Endothelial cell (in vitro differentiated cells): ENCODE measurements around the gene KCNQ1. TPM values are rescaled to one million over a fixed set of nuclear protein-coding genes. Genes with fewer than 3 reads are reported as not detected.

Source experiments
- DNase-seq: peaks from one replicate; pipeline ENCODE4 v3.0.0; 2021; ENCODE audit warnings: low spot score
- H3K27ac Mint-ChIP-seq: one replicate; pipeline ENCODE4 v1.8.0; 2021; ENCODE audit warnings: mixed read lengths, inconsistent platforms; ENCODE audit not compliant: unreplicated experiment
- H3K27me3 Mint-ChIP-seq: one replicate; pipeline ENCODE4 v1.8.0; 2021; ENCODE audit warnings: mild to moderate bottlenecking, moderate library complexity, mixed read lengths, inconsistent platforms; ENCODE audit not compliant: unreplicated experiment
- H3K36me3 Mint-ChIP-seq: one replicate; pipeline ENCODE4 v1.8.0; 2021; ENCODE audit warnings: mild to moderate bottlenecking, low read depth, mixed read lengths, inconsistent platforms; ENCODE audit not compliant: unreplicated experiment
- H3K4me1 Mint-ChIP-seq: one replicate; pipeline ENCODE4 v1.8.0; 2021; ENCODE audit warnings: mild to moderate bottlenecking, mixed read lengths, inconsistent platforms; ENCODE audit not compliant: unreplicated experiment
- H3K4me3 Mint-ChIP-seq: one replicate; pipeline ENCODE4 v1.8.0; 2021; ENCODE audit warnings: mild to moderate bottlenecking, mixed read lengths, inconsistent platforms; ENCODE audit not compliant: unreplicated experiment
- H3K9me3 Mint-ChIP-seq: one replicate; pipeline ENCODE4 v1.8.0; 2021; ENCODE audit warnings: mixed read lengths, inconsistent platforms; ENCODE audit not compliant: unreplicated experiment
- CTCF ChIP-seq: fragments of 200-600 bp; sonication (generic); IDR thresholded peaks from one replicate; pipeline ENCODE4 v1.5.0; 2021; ENCODE audit warnings: antibody characterized with exemption; ENCODE audit not compliant: unreplicated experiment
- total RNA-seq: library from RNA; stranded (reverse); fragmentation: NEBNext Ultra II Directional; extraction: Animal tissue kit (Norgen Biotek cat#: 25700); gene quantifications from one replicate; pipeline ENCODE4 v1.2.1, GENCODE V29; 2021; ENCODE audit not compliant: unreplicated experiment

Gene KCNQ1
- total RNA-seq, 1 donor from 2014 or later: 35.3 TPM

GRCh38 chr11:2725368-2726300 lies 280.8 kb downstream of the KCNQ1 start:
- peaks cover 2% of the 10 kb centered on the region for H3K4me1 Mint-ChIP-seq
- TF ChIP-seq CTCF: no peak
- no peak overlapping the region for H3K4me3 Mint-ChIP-seq
- H3K27ac Mint-ChIP-seq: no peak overlapping the region
- H3K36me3 Mint-ChIP-seq: no peaks in the 10 kb centered on the region
- H3K27me3 Mint-ChIP-seq: peaks cover 15% of the 10 kb centered on the region
- no peaks in the 10 kb centered on the region for H3K9me3 Mint-ChIP-seq
- no peak for DNase-seq

- H3K27ac Mint-ChIP-seq: no peak overlapping the region
- H3K4me1 Mint-ChIP-seq: peaks cover 2% of the 10 kb centered on the region
- TF ChIP-seq CTCF: no peak
- H3K36me3 Mint-ChIP-seq: no peaks in the 10 kb centered on the region
- no peaks in the 10 kb centered on the region for H3K9me3 Mint-ChIP-seq
- H3K27me3 Mint-ChIP-seq: peaks cover 12% of the 10 kb centered on the region
- H3K4me3 Mint-ChIP-seq: no peak overlapping the region
- DNase-seq: no peak
Observed at GRCh38 chr11:2726964-2727363, 282.2 kb downstream of the KCNQ1 start.

GRCh38 chr11:2728128-2728662 lies 283.4 kb downstream of the KCNQ1 start:
- Mint-ChIP-seq H3K4me3 (no peak overlapping the region), H3K36me3 (no peaks in the 10 kb centered on the region)

GRCh38 chr11:2728663-2729332 lies 284.0 kb downstream of the KCNQ1 start:
- H3K36me3 Mint-ChIP-seq: no peaks in the 10 kb centered on the region
- H3K9me3 Mint-ChIP-seq: no peaks in the 10 kb centered on the region
- no peak for TF ChIP-seq CTCF
- peaks cover 11% of the 10 kb centered on the region for H3K27me3 Mint-ChIP-seq
- peaks cover 2% of the 10 kb centered on the region for H3K4me1 Mint-ChIP-seq
- DNase-seq: no peak
- no peak overlapping the region for H3K27ac Mint-ChIP-seq
- H3K4me3 Mint-ChIP-seq: no peak overlapping the region

More at GRCh38 chr11:2728128-2728662, 283.4 kb downstream of the KCNQ1 start:
- Mint-ChIP-seq H3K9me3 (no peaks in the 10 kb centered on the region), H3K27me3 (peaks cover 11% of the 10 kb centered on the region), H3K27ac (no peak overlapping the region), H3K4me1 (peaks cover 2% of the 10 kb centered on the region)
- no peak for DNase-seq
- no peak for TF ChIP-seq CTCF

- H3K27ac Mint-ChIP-seq: peak overlapping the region; percentile 18
- H3K4me3 Mint-ChIP-seq: no peak overlapping the region
- no peak for TF ChIP-seq CTCF
- no peaks in the 10 kb centered on the region for H3K9me3 Mint-ChIP-seq
- DNase-seq: no peak
- no peaks in the 10 kb centered on the region for H3K36me3 Mint-ChIP-seq
- peaks cover 13% of the 10 kb centered on the region for H3K27me3 Mint-ChIP-seq
- peaks cover 2% of the 10 kb centered on the region for H3K4me1 Mint-ChIP-seq
Observed at GRCh38 chr11:2729841-2730240, 285.0 kb downstream of the KCNQ1 start.
